Stimulated activated memory B cell treated with anti-CD40 and anti-IgM and Interleukin-4, amounts not matched to agents 10 μg/mL and 1 μg/mL and 100 μg/mL, for 72 hours (primary cell): ENCODE results near the gene GLYATL1.
A peak's percentile ranks its signal among the peaks of the same experiment; 100 is the strongest.

Experiments used
- ATAC-seq: fragments of 150-1000 bp; cut with Tn5 transposase; 2 replicates; pipeline ENCODE4 v1.10.0; 2021
- H3K27ac Mint-ChIP-seq: one replicate; pipeline ENCODE4 v1.8.0; 2022; ENCODE audit warnings: mild to moderate bottlenecking, mixed read lengths
- H3K27me3 Mint-ChIP-seq: one replicate; pipeline ENCODE4 v1.8.0; 2022; ENCODE audit warnings: mixed read lengths
- H3K36me3 Mint-ChIP-seq: one replicate; pipeline ENCODE4 v1.8.0; 2022; ENCODE audit warnings: mixed read lengths
- H3K4me1 Mint-ChIP-seq: one replicate; pipeline ENCODE4 v1.8.0; 2022; ENCODE audit warnings: mixed read lengths
- H3K4me3 Mint-ChIP-seq: one replicate; pipeline ENCODE4 v1.8.0; 2022; ENCODE audit warnings: mild to moderate bottlenecking, moderate library complexity, mixed read lengths
- H3K9me3 Mint-ChIP-seq: one replicate; pipeline ENCODE4 v1.8.0; 2022; ENCODE audit warnings: mixed read lengths

The GLYATL1 gene

DNA sequence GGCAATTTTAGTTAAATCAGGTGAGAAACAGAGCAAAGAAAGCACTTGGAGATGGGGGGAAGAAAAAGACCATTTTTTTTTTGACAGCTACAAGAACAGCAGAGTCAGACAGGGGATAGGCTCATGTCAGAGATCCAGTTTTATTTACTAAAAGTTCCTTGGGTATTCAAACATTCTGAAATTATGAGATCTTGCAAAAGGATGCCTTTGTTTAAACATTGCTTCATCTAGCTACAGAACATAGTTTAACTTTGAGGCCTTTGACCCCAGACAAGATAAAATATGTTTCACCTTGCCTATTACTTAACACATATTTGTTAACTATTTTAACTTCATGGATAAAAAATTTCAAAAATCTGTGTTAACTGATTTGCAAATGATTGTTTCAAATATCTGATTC is 6.4 kb downstream of the GLYATL1 start:
- Mint-ChIP-seq H3K4me3 (no peak overlapping the region), H3K9me3 (no peaks in the 10 kb centered on the region), H3K27ac (no peak overlapping the region), H3K27me3 (peaks cover 7% of the 10 kb centered on the region), H3K36me3 (peaks cover 5% of the 10 kb centered on the region), H3K4me1 (no peaks in the 10 kb centered on the region)
- no peak for ATAC-seq

DNA sequence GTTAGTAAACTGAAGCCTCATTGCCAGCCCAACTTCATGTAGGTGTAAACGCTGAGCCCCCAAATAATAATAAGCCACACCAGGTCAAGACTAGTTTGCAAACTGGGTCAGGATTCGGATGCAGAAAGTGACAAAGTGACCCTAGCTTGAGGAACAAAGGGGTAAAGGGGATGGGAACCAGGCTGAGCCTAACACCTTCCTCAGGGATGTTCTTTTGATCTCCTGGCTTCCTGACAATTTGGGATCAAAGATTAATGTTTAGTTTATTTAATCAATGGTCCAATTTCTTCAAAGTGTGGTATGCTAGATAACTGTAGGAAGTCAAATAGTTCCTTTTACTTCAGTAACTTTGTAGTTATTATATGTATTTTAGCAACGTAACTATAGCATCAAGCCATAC is 9.9 kb downstream of the GLYATL1 start:
- H3K4me3 Mint-ChIP-seq, result no peak overlapping the region
- no peak for ATAC-seq

DNA sequence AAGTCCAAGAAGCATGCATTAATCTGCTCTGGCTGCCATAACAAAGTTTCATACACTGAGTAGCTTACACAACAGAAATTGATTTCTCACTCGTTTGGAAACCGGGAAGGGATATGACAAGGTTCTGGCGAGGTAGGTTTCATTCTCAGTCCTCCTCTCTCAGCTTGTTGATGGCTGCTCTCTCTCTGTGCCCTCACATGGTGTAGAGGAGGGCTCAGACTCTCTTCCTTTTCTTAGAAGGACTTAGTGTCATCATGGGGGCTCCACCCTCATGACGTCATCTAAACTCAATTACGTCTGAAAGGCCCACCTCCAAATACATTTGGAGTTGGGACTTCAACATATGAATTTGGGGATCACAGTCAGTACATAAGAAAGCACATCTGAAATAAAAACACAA is 18.6 kb downstream of the GLYATL1 start:
- no peak overlapping the region for H3K4me3 Mint-ChIP-seq
- peak overlapping the region; percentile 78 for H3K27ac Mint-ChIP-seq
- H3K4me1 Mint-ChIP-seq, result peaks cover 6% of the 10 kb centered on the region
- H3K36me3 Mint-ChIP-seq, result no peaks in the 10 kb centered on the region
- ATAC-seq, result peak; percentile 39
- H3K27me3 Mint-ChIP-seq, result peaks cover 14% of the 10 kb centered on the region
- no peaks in the 10 kb centered on the region for H3K9me3 Mint-ChIP-seq

More for the DNA sequence above, 9.9 kb downstream of the GLYATL1 start:
- Mint-ChIP-seq H3K4me1 (no peaks in the 10 kb centered on the region), H3K9me3 (no peaks in the 10 kb centered on the region), H3K27ac (no peak overlapping the region), H3K27me3 (peaks cover 31% of the 10 kb centered on the region), H3K36me3 (peaks cover 5% of the 10 kb centered on the region)

DNA sequence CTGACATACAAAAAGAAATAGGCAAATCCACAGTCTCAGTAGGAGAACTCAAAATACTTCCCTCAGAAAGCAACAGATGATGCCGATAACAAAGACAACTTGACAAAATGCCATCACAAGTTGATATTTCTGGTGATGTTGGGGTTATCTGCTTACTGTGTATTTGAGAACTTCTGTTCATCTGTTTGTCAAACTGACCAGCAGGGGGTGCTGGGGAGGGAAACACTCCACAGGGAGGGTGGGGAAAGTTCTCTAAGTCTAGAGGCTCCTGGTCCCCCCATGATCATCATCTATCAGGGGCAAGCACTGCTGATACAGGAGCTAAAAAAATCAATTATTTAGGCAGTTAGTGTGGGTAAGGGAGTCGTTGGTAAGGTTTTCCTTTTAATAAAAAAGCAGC is 19.2 kb downstream of the GLYATL1 start:
- Mint-ChIP-seq H3K36me3 (no peaks in the 10 kb centered on the region), H3K4me1 (peaks cover 6% of the 10 kb centered on the region), H3K9me3 (no peaks in the 10 kb centered on the region), H3K4me3 (no peak overlapping the region), H3K27ac (peak overlapping the region; percentile 78), H3K27me3 (peaks cover 8% of the 10 kb centered on the region)
- peak; percentile 78 for ATAC-seq

DNA sequence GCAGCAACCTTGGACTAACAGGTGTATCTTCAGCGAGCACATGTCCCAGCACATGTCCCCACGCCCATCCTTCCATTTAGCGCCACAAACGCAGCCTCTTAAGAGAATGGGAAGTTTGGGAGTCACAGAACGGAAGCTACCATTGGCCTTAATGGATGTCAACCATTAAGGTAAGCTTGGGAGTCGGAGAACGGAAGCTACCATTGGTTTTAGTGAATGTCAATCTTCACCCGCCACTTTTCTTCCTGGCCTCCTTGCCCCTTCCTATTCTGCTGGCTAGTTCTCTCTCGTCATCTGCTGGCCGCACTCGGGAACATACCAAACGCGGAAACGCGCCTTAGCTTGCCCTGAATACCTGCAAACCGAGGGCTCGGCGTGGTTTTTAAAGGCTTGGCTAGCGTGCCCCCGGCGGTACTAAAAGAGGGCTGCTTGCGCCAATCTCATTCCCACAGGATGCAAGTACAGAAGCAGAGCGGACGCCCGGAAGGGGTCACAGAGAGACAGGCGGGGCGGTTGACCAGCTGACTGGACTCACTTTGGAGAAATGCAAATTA is 24.3 kb downstream of the GLYATL1 start:
- Mint-ChIP-seq H3K36me3 (peaks cover 15% of the 10 kb centered on the region), H3K27ac (no peak overlapping the region), H3K4me3 (no peak overlapping the region), H3K27me3 (no peaks in the 10 kb centered on the region), H3K9me3 (no peaks in the 10 kb centered on the region), H3K4me1 (peaks cover 6% of the 10 kb centered on the region)
- ATAC-seq, result no peak

DNA sequence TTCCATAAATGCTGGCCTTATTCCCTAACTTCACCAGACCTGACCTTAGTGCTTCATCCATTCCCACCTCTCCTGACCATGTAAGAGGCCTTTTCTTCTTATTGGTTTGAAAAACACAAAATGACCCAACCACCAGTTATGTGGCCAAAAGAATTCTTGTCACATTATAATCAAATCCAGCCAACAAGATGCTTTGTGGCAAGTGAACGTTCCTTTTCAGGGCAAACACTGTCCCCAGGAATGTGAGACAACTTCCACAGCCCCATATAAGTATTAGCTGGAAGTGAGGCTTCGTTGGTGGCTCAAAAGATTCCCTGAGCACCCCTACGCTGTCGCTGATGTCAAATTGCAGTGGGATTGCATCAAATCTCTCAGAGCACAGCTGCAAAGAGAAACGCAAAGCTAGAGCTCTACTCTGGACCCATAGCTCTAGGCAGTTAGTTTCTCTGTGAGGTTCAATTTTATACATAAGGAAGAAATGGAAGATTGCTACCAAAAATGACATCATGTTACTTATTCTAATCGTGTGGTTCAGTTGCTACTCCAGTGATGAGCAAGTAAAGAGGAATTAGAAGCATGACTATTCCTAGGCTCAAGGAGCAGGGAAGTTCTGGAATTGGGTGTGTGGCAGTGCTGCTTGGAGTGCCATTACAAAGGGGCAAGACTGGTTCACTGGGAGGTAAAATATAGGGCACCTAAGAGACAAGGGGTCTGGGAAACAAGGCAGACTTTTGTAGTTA is 26.1 kb downstream of the GLYATL1 start:
- no peak for ATAC-seq
- H3K4me1 Mint-ChIP-seq, result peaks cover 6% of the 10 kb centered on the region
- H3K4me3 Mint-ChIP-seq, result no peak overlapping the region
- H3K36me3 Mint-ChIP-seq, result peaks cover 21% of the 10 kb centered on the region
- no peaks in the 10 kb centered on the region for H3K9me3 Mint-ChIP-seq
- no peaks in the 10 kb centered on the region for H3K27me3 Mint-ChIP-seq
- no peak overlapping the region for H3K27ac Mint-ChIP-seq

DNA sequence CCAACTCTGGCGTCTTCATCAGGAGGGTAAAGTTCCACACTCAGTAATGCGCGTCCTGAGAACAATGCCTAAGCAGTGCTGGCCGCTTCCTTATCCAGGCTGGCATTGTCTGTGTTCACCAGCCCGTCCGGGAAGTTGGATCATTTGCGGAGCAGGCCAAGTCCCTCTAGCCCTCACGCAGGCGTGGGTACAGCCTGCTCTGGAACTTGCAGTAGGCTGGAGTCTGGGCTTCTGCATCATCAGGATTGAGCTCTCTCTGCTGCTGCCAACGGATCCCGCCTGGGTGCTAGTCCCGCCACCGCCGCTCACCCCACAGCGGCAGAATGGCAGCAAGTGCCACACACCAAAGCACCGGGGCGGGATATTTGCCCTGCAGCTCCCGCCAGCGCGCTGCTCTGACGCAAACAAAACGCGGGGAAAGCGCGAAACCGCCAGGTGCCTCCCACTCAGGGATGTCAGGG is 29.0 kb downstream of the GLYATL1 start:
- Mint-ChIP-seq H3K9me3 (peaks cover under 1% of the 10 kb centered on the region), H3K27ac (no peak overlapping the region), H3K4me1 (no peaks in the 10 kb centered on the region), H3K36me3 (peaks cover 31% of the 10 kb centered on the region), H3K27me3 (no peaks in the 10 kb centered on the region), H3K4me3 (no peak overlapping the region)
- no peak for ATAC-seq

DNA sequence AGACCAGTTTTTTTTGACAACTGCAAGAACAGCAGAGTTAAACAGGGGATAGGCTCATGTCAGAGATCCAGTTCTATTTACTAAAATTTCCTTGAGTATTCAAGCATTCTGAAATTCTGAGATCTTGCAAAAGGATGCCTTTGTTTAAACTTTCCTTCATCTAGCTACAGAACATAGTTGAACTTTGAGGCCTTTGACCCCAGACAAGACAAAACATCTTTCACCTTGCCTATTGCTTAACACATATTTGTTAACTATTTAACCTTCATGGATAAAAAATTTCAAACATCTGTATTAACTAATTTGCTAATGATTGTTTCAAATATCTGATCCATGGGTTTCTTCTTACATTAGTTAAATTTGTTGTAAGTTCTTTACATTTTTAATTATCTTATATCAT is 38.2 kb downstream of the GLYATL1 start:
- Mint-ChIP-seq H3K27ac (no peak overlapping the region), H3K4me1 (peaks cover 5% of the 10 kb centered on the region), H3K36me3 (peaks cover 25% of the 10 kb centered on the region), H3K27me3 (no peaks in the 10 kb centered on the region), H3K4me3 (no peak overlapping the region), H3K9me3 (peaks cover 6% of the 10 kb centered on the region)
- ATAC-seq, result no peak

DNA sequence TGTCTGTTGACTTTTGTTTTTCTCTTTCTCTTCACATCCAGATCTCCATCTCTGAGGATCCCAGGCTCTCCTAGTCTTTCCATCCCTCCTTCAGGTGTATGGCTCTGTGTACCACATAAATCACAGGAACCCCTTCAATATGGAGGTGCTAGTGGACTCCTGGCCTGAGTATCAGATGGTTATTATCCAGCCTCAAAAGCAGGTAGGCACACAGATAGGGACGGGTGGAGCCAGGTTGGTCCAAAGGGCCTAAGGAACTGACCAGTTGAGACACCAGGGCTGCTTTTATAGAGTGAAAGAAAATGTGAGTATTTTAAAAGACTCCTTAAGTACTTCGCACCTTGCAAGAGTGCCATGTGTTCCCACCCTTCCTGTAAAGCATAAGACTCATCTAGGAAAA is 39.9 kb downstream of the GLYATL1 start:
- Mint-ChIP-seq H3K27me3 (no peaks in the 10 kb centered on the region), H3K27ac (no peak overlapping the region), H3K36me3 (peaks cover 17% of the 10 kb centered on the region), H3K4me1 (peaks cover 5% of the 10 kb centered on the region), H3K4me3 (no peak overlapping the region), H3K9me3 (peaks cover 3% of the 10 kb centered on the region)
- no peak for ATAC-seq

DNA sequence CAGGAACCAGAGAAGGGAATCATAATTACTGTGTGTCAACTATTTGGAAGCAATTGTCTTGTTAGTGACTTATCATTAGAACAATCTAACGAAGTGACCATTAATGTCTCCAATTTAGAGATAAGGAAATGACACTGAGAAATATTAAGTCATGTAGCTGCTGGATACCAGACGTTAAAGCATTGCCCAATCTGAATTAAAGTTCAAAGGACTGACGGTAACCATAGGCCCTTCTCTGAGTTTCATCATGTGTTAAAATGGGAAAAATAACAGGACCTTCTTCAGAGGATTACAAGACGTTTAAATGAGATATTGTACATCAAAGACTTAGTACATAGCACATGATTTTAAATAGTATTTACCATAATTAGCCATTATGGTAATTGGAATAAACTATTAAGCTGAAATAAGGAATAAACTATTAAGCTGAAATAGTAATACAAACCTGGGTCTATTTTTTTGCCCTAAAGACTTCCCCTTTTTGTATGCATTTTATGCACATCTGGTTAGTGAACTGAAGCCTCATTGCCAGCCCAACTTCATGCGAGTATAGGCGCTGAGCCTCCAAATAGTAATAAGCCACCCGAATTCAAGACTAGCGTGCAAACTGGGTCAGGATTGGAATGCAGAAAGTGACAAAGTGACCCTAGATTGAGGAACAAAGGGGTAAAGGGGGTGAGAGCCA is 41.0 kb downstream of the GLYATL1 start:
- no peak overlapping the region for H3K27ac Mint-ChIP-seq
- H3K4me1 Mint-ChIP-seq, result peaks cover 5% of the 10 kb centered on the region
- peaks cover 15% of the 10 kb centered on the region for H3K36me3 Mint-ChIP-seq
- no peak for ATAC-seq
- no peak overlapping the region for H3K4me3 Mint-ChIP-seq
- H3K9me3 Mint-ChIP-seq, result peaks cover 9% of the 10 kb centered on the region
- no peaks in the 10 kb centered on the region for H3K27me3 Mint-ChIP-seq

DNA sequence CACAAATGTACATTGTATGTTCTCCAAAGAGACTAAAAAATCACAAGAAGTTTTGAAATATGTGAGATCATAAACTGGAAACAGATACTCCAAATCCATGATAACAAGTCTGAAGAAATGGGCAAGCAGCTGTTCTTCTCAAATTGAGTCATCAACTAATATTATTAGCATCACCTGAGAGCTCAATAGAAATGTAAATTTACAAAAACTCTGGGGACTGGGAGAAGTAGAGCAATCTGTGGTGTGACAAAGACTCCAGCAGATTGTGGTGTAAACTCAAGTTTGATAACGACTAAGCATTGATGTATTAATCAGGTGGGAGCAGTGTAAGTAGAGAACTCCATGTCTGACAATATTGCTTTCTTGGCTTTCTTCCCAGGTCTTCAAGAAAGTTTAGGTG is 53.2 kb downstream of the GLYATL1 start:
- ATAC-seq, result no peak
- peaks cover 28% of the 10 kb centered on the region for H3K36me3 Mint-ChIP-seq
- no peaks in the 10 kb centered on the region for H3K9me3 Mint-ChIP-seq
- no peak overlapping the region for H3K4me3 Mint-ChIP-seq
- peaks cover 23% of the 10 kb centered on the region for H3K4me1 Mint-ChIP-seq
- peak overlapping the region; percentile 44 for H3K27ac Mint-ChIP-seq
- H3K27me3 Mint-ChIP-seq, result no peaks in the 10 kb centered on the region

DNA sequence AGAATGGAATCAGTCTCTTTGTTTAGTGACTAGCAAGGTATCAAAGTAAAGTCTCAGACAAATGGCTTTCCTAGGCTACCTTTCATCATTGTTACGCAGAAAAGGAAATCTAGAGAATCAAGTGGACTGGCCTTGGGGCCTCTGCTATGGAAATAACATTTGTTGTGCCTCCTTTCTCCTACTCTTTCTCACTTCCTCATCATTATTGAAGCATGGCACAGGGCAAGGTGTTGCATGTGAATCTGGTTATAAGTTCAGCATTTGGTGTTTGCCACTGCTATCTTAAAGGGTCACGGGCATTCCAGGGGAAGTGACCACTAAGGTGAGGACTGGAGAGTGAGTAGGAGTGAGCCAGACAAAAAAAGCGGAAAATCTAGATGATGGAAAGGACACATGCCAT is 54.9 kb downstream of the GLYATL1 start:
- Mint-ChIP-seq H3K4me1 (peaks cover 31% of the 10 kb centered on the region), H3K27me3 (no peaks in the 10 kb centered on the region), H3K4me3 (no peak overlapping the region), H3K9me3 (no peaks in the 10 kb centered on the region), H3K27ac (peak overlapping the region; percentile 38), H3K36me3 (peaks cover 24% of the 10 kb centered on the region)
- ATAC-seq, result peak; percentile 73

DNA sequence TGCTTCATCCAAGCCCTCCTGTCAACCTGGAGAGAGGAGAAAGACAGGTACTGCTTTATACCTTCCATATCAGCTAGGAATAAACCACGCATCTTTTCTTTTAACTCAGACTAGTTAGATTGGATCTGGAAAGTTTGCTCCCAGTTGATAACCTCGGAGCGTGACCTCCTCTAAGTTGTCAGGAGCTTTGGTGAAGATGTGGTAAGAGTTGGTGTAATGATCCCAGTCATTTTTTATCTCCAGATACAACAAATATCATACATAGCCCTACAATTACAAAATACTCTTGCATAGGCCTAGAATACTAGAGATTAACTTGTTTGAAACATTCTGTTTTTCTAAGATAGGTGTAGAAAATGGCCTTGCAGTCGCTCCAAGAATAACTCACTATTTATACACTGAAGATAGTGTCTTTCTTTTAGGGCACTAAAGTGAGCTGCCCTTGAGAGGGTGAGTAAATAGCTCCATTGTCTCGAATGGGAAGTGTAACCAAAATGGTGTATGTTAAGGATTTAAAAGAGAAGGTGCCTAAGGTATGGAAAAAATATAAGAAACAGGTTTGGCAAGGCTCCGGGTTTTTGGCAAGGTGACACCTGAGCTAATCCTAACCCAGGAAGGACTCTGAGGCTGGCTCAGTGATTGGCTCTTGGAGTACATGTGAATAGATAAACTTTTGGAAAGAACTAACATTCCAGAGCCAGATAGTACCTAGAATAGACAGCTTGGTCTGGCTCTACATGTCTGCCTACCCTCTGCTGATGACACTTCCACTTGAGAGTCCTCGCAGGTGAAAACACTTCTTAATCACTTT is 59.4 kb downstream of the GLYATL1 start:
- Mint-ChIP-seq H3K36me3 (peaks cover 12% of the 10 kb centered on the region), H3K9me3 (no peaks in the 10 kb centered on the region), H3K4me1 (peaks cover 23% of the 10 kb centered on the region), H3K27me3 (no peaks in the 10 kb centered on the region), H3K27ac (no peak overlapping the region), H3K4me3 (no peak overlapping the region)
- ATAC-seq, result peak; percentile 16

DNA sequence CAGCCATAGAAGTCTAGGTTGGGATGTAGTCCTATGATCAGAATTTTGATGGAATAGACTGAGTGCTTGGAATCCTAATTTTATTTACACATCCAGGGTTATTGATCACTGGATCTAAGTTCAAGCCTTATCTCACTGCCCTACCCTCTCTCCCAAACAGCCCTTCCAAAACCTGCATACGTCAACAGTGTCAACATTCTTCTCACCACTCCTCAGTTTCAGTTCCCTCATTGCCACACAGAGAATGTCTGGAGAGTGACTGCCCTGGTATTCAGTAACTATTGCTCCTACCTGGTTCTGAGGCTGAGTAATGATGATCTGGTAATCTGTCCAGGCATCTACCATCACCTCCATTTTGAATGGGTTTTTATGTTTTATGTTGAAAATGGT is 60.0 kb downstream of the GLYATL1 start:
- no peaks in the 10 kb centered on the region for H3K27me3 Mint-ChIP-seq
- H3K9me3 Mint-ChIP-seq, result no peaks in the 10 kb centered on the region
- H3K36me3 Mint-ChIP-seq, result peaks cover 12% of the 10 kb centered on the region
- H3K4me3 Mint-ChIP-seq, result no peak overlapping the region
- no peak overlapping the region for H3K27ac Mint-ChIP-seq
- ATAC-seq, result peak; percentile 94
- H3K4me1 Mint-ChIP-seq, result peaks cover 17% of the 10 kb centered on the region

DNA sequence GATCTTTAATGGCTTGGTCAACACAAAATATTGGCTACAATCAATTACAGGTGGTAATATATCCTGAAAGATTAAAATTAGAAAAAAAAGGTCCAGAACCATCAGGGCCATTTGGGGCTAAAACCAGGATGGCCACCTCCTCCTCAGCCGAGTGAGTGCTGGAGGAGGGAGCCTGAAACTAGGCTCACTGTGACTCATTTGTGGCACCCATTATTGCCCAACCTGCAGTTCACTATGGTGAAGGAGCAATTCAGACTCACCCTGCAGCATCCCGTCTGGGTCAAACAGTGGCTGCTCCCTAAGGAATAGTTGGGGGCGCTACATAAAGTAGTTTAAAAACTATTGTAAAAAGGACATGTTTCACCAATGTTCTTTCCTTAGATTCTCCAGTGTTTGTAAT is 60.7 kb downstream of the GLYATL1 start:
- H3K4me3 Mint-ChIP-seq, result no peak overlapping the region
- ATAC-seq, result no peak
- peaks cover 12% of the 10 kb centered on the region for H3K36me3 Mint-ChIP-seq
- H3K4me1 Mint-ChIP-seq, result peaks cover 13% of the 10 kb centered on the region
- no peaks in the 10 kb centered on the region for H3K9me3 Mint-ChIP-seq
- no peaks in the 10 kb centered on the region for H3K27me3 Mint-ChIP-seq
- no peak overlapping the region for H3K27ac Mint-ChIP-seq
